HG03575 (cell line): ENCODE results near the gene NNAT.
"Not testable (repeated sequence)": the region's sequence is repeated elsewhere in the genome, so short reads cannot be mapped to it uniquely, and the experiment has no call there.

Experiments
- ATAC-seq: cut with Tn5 transposase; IDR thresholded peaks from one replicate; pipeline ENCODE4 v1.9.1; 2021; ENCODE audit not compliant: unreplicated experiment, insufficient number of reproducible peaks, low FRiP score; ENCODE audit errors: extremely low read depth

Gene NNAT, protein sequence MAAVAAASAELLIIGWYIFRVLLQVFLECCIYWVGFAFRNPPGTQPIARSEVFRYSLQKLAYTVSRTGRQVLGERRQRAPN

DNA sequence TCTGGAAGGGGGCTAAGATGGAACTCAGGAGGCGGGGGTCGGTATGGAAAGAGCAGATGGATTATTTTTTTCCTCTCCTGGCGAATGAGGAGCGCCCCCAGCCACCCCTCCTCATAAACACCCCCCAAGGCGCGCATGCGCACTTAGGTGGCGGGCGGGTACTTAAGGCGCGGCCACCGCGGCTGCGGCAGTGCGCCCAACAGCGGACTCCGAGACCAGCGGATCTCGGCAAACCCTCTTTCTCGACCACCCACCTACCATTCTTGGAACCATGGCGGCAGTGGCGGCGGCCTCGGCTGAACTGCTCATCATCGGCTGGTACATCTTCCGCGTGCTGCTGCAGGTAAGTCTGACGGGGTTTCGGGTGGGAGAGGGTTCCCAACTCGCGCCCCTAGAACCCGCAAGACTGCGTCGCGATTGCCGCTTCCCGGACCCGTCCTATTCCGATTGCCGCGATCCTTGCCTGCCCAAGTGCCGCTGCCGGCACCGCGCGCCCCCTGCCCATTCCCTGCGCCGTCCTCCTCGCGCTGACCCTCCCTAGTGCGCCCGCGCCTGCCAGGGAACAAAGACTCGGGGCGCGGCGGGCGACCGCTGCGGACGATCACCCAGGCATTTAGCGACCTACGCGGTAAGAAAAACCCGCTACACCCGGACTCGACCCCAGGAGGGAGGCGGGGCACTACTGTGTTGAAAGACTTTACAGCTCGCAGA is at the start of gene NNAT:
NNAT (plus strand) TSS at position 190 of the 711 bp plus-strand sequence; CDS start at position 272, 82 bp downstream.
- ATAC-seq, result no peak

DNA sequence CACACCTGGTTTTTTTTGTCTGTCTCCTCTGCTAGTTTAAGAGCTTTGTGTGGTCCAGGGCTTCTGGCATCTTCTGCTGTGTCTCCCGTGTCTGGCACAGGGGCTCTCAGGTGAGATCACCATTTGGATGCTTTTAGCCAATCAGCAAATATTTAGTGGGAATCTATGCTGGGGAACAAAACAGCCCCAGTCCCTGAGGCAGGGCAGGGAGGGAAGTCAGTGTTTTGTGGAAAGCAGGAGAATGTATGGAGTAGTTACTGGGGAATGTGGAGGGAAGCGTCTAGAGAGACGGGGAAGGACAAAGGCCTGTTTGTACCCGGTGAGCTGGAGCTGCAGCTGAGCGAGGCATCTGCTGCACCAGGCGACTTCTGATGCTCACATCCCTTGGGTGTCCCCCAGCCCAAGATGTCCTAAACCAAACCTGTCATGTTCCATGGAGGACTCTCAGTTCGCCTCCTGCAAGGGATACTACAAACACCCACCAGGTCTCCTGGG is 49.3 kb upstream of the NNAT start:
- ATAC-seq, result no peak

DNA sequence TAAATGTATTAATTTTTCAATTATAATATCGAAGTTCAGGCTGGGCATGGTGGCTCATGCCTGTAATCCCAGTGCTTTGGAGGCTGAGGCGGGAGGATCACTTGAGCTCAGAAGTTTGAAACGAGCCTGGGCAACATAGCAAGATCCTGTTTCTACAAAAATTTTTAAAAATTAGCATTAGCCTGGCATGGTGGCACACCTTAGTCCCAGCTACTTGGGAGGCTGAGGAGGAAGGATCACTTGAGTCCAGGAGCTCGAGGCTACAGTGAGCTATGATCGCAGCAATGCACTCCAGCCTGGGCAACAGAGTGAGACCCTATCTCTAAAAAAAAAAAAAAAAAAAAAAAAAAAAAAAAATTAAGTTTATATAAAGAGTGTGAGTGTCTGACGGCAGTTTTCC is 48.6 kb upstream of the NNAT start:
- not testable (repeated sequence) for ATAC-seq

DNA sequence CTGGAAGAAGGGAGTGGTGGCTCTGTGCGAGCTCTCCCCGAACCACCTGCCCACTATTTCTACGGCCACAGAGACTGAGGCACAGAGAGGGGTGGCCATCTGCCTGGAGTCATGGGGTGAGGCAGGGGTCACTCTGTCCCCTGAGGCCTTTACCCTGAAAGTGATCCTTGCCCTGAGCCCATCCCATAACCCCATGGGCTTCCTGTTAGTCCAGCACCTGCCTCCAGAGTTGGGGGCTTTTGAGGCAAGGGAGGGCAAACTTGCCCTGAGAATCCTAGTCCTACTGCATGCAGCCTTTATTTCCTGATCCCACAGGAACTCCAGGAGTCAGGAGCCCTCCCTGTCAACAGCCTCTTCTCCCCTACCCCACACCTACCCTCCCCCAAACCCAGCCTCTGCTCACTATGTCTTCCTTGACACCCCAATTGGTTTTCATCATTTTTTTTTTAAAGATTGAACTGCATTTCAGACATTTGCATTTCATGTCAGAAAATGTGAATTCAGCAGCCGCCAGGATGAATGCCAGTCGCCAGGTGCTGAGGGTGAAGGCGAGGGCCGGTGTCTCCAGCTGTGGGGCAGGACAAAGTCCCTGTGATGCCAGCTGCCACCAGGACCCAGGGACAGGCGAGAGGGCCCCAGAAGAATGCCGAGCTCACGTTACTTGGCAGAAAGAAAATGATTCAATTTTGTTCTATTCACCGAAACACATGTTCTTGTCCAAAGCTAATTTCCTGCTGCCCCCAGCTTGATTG is 47.6 kb upstream of the NNAT start:
- no peak for ATAC-seq

DNA sequence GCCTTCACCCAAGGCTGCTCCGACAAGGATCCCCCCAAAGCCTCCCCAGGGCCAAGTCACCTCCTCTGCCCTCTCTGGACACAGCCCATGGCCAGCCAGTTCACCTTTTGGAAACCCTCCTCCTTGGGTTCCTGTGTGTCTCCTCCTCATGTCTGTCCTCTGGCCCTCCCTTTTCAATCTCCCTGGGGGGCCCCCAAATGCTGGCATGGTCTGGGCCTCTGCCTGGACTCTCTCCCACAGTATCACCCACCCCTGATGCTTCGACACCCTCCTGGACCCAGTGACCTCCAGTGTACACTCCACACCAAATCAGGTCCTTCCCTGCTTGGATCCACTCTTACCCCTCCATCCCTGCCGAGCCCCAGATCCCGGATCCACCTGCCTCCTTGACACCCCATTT is 46.7 kb upstream of the NNAT start:
- ATAC-seq, result no peak

DNA sequence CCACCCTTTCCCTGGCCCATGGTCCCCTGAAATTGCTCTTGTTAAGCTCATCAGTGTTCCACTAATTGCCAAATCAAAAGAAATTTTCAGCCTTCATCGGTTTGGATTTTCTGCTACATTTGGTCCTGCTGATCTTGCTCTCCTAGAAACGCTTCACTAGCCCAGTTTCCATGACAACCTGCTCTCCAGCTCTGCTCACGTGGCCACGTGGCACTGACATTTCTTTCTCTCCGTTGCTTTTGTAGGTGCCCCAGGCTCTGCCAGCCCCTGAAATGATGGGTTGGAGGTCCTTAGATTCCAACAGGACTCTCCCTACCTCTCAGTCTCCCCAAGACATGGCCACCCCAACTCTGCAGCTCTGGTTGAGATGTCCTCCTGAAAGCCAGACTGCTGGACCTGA is 45.8 kb upstream of the NNAT start:
- no peak for ATAC-seq

DNA sequence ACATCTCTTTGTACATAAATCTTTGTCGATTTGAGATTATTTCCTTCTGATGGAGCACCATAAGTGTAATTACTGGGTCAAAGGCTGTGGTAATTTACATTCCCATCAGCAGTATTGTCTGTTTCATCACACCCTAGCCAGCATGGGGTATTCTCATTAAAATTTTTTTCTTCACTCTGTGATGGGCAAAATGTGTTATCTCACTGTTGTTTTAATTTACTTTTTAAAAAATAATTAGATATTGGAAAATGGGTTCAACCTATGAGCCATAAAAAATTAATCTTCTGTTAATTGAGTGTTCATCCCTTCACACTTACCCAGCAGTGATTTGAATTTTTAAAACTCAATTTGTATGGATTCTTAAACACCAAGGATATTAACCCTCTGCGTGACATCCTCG is 44.0 kb upstream of the NNAT start:
- no peak for ATAC-seq

DNA sequence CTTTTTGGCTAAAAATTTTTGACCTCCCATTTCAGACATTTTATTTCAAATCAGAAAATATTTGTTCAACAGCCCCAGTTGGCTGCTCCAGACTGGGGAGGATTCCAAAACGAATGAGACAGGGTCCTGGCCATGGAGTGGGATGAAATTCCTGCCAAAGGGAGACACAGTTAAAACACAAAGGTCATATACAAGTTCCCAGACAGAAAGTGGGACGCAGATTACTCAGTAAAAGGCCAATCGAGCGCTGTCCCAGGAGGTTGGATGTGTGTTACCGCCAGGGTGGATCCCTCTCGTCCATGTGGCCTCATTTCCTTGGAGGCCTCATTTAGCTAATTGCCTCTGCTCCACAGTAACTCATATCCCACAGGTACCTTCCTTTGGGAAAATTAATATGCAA is 41.8 kb upstream of the NNAT start:
- ATAC-seq, result no peak

DNA sequence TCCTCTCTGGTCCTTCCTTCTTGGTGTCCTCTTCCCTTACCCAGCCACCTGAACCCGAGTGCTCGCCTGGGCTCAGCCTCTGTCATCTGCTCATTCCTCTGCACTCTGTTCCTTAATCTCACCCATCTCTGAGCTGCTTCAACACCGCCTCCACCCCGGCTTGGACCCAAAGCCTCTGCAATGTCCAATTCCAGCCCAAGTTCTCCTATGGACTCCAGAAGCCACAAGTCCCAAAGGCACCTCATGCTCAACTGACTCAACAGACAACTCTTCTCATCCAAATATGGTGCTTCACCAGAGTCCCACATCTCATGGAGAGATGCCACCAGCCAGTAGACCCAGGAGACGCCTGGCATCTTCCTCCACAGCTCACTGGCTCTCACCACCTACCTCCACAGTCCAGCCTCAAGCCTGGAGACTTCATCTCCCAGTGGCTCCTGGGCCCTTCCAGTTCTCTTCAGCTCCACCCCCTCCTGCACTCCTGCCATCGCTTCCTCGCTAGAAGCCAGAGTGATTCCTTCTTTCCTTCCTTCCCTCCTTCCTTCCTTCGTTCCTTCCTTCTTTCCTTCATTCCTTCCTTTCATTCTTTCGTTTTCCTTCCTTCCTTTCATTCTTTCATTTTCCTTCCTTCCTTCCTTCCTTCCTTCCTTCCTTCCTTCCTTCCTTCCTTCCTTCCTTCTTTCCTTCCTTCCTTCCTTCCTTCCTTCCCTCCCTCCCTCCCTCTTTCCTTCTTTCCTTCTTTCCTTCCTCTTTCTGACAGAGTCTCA is 40.9 kb upstream of the NNAT start:
- no peak for ATAC-seq

DNA sequence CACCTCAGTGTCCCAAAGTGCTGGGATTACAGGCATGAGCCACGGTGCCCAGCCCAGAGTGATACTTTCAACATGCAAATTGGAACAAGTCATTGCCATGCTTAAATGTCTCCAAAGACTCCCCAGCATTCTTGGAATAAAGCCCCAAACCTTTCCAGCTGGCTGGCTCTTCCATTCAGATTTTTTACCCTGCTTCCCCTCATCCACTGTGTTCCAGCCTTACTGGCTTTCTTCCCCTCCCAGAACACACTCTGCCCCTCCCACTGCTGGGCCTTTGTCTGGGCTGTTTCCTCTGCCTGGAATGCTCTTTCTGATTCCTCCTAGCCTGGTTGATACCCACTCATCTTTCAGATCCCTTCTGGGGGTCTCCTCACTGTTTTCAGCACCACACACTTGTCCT is 40.1 kb upstream of the NNAT start:
- ATAC-seq, result no peak

DNA sequence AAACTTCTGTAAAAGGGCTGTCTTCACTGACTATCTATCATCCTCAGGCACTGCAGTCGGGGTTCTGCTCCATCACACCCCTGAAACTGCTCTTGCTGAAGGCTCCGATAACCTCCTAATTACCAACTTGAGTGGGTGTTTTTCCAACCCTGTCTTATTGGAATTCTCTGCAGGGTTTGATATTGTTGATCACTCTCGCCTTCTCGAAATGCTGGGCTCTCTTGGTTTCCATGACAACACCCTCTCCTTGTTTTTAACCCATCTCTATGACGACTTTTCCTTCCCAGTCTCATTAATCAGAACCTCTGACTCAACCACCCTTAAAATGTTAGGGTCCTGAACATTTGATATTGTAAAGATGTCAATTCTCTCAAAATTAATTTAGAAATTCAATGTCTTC is 39.4 kb upstream of the NNAT start:
- ATAC-seq, result no peak

DNA sequence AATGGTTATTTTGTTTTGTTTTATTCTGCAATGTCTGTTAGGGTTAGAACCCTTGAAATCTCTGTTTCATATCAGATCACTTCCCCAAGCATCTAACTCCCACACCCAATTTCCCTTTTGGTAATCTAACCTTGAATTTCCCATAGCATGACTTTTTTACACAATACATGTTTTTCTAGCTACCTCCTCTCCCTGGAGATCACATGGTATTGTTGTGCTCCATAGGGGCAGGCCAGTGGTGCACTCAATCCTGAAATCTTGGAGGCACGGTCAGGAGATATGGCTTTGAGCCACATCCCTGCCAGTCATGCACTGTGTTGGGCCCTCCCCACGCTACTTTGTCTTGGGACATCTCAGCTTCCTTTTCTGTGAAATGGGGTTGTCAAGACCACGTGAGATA is 36.7 kb upstream of the NNAT start:
- no peak for ATAC-seq

DNA sequence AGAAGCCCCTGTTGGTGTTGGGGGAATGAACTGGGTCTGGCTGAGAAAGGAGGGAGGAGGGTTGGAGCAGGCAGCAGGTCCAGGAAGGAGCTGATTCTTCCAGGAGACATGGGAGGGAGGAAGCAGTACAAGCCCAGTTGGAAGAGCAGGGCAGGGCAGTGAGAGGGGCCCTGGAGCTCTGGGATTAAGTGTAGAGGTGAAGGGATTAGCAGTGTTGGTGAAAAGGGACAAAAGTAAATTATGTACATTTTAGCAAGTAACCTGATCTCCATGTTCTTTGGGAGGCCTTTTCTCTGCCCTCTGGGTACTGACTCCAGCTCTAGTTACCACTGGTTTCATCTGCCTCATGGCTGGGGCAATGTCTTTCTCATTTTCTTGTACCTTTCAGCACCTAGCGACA is 34.8 kb upstream of the NNAT start:
- ATAC-seq, result not testable (repeated sequence)

DNA sequence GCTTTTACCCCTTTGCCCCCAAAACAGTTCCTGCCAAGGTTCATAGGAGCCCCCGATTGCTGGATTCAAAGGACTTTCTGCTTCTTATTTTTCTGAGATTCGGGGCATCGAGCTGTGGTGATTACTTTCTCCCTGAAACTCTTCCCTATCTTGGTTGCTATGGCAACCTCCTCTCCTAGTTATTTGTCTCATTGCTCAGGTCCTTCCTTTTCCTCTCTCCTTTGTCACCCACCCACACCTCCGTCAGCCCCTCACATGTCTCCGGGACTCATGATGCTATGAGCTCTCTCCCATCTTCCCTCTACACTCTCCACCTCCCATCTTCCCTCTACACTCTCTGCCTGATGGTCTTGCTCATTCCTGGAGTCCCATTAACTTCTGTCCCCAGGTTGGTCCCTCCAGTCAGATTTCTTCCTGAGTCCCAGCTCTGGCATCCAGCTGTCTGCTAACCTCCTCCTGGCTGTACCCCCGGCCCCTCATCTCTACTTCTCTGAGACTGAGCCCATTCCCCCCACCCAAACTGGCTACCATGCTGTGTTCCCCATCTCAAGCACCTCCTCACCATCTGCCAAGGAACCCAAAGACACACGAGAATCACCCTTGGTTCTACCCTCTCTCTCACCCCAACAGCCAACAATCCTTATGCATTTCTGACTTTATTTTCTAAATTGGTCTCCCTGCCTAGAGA is 30.2 kb upstream of the NNAT start:
- no peak for ATAC-seq

DNA sequence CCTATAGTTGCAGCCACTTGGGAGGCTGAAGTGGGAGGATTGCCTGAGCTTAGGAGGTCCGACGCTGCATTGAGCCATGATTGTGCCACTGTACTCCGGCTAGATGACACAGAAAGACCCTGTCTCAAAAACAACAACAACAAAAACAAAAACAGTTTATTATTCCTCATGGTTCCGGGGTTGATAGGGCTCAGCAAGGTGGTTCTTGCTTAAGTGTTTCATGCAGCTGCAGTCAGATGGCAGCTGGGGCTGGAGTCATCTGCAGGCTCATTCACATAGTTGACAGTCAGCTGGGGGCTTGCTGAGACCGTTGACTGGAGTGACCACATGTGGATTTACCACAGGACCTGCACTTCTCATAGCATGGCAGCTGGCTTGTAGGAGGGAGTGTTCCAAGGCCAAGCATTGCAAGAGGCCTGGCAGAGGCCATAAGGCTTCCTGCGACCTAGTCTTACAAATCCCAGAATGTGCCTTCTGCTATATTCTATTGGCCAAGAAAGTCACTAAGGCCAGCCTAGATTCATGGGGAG is 28.9 kb upstream of the NNAT start:
- ATAC-seq, result no peak

DNA sequence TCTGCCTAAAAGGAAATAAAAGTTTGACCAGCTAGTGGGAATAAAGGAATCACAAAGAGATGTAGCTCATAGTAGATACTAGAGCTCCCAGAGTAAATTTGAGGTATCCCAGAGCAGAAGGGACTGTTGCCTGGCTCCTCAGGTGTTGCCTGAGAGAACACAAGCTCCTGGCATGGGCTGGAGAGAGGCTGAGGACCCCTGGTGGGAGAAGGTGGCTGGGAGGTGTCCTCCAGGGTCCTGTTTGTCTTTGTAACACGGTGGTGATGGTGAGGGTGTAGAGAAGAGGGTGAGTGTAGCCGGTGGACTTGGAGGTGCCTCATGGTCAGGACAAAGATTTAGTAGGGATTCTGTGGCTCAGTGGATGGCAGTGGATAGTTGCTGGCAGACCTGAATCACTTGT is 28.1 kb upstream of the NNAT start:
- no peak for ATAC-seq

DNA sequence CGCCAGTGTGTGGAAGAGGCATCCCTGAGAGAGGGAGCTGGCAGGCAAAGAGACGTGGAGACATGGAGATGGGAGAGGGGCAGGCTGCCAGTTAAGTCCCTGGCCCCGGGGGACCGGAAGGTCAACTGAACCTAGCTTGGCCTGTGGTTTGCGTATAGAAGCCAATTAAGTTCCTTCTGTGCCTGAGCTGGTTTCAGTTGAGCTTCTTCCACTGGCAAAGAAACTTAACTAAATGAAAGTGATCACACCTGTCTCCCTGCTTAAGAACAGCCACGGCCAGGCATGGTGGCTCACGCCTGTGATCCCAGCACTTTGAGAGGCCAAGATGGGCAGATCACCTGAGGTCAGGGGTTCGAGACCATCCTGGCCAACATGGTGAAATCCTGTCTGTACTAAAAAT is 26.7 kb upstream of the NNAT start:
- ATAC-seq, result no peak

DNA sequence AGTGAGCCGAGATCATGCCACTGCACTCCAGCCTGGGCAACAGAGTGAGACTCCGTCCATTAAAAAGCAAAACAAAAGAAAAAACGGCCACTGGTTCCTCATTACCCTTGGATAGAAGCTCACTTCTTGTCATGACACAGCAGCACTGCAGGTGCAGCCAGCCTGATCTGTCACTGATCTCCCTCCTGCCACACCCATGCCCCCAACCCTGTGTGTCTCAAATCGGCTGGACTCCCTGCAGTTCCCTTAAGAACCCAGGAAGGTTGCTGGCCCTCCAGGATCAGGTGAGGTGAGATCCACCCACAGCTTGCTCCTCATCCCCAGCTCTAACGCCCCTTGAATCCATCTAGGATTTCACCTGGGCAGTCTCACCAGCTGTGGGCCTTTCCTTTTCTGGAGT is 26.3 kb upstream of the NNAT start:
- ATAC-seq, result no peak
